Spinal cord (tissue), 10 donors: ENCODE measurements around the gene RAPGEF4. TPM values are rescaled to one million over a fixed set of nuclear protein-coding genes. Genes with fewer than 3 reads are reported as not detected.
"Not testable (repeated sequence)": the region's sequence is repeated elsewhere in the genome, so short reads cannot be mapped to it uniquely, and the experiment has no call there.

ENCODE experiments used
- DNase-seq, 6 donors: peaks; one replicate each; pipeline versions ENCODE4 v3.0.0 to v3.0.0-alpha.2; 2013 to 2015; ENCODE audit warnings: low spot score in 6 of 6, low read depth in 4 of 6
- H3K27ac ChIP-seq: one replicate; pipeline ENCODE4 v1.5.1; 2013; ENCODE audit warnings: low read depth, low read length, control low read depth
- H3K27me3 ChIP-seq: one replicate; pipeline ENCODE4 v1.6.1; 2013; ENCODE audit warnings: low read length; ENCODE audit not compliant: control insufficient read depth, insufficient read depth
- H3K36me3 ChIP-seq: one replicate; pipeline ENCODE4 v1.6.1; 2013; ENCODE audit warnings: low read length; ENCODE audit not compliant: control insufficient read depth, insufficient read depth
- H3K4me1 ChIP-seq: one replicate; pipeline ENCODE4 v1.6.1; 2013; ENCODE audit warnings: low read length; ENCODE audit not compliant: control insufficient read depth, insufficient read depth
- H3K4me3 ChIP-seq: one replicate; pipeline ENCODE4 v1.5.1; 2013; ENCODE audit warnings: low read depth, low read length, control low read depth
- H3K9me3 ChIP-seq: one replicate; pipeline ENCODE4 v1.6.1; 2013; ENCODE audit warnings: low read length; ENCODE audit not compliant: control insufficient read depth, insufficient read depth
- WGBS: methylation state at CpG from one replicate; pipeline ENCODE4 v1.1.5; 2013; ENCODE audit warnings: missing lambda C conversion rate; ENCODE audit not compliant: insufficient coverage; 5-methylcytosine and 5-hydroxymethylcytosine counted together
- polyA plus RNA-seq, 2 donors: library from polyadenylated mRNA; unstranded; fragments of 120-200 nt; gene quantifications; one replicate each; pipeline ENCODE4 v1.2.1, GENCODE V29; 2013; ENCODE audit not compliant: insufficient read length in 2 of 2
- total RNA-seq, 2 donors: library from RNA; depleted of rRNA in 1 of 2; stranded (reverse); fragments of 120-200 nt in 1 of 2; fragments of >200 nt in 1 of 2; gene quantifications; one replicate each; pipeline versions ENCODE4 v1.2.3 to v1.2.4, GENCODE V29; 2013 to 2014
- donor health status: healthy.

RAPGEF4 gene
- total and polyA plus RNA-seq, 4 donors, result 31.1 to 65.8 (median 44.4) TPM

- H3K36me3 ChIP-seq, result peaks cover 12% of the 10 kb centered on the region
- peak; percentile 77 to 97 (median 84) for DNase-seq
- no peak overlapping the region for H3K4me3 ChIP-seq
- no peaks in the 10 kb centered on the region for H3K9me3 ChIP-seq
- H3K27ac ChIP-seq, result peak overlapping the region; percentile 50
- 9% methylated on average over 6 of the region's 8 CpGs for WGBS
- H3K4me1 ChIP-seq, result no peaks in the 10 kb centered on the region
- H3K27me3 ChIP-seq, result no peaks in the 10 kb centered on the region
Measured at GRCh38 chr2:173027181-173028128, 291.8 kb downstream of the RAPGEF4 start.

DNA sequence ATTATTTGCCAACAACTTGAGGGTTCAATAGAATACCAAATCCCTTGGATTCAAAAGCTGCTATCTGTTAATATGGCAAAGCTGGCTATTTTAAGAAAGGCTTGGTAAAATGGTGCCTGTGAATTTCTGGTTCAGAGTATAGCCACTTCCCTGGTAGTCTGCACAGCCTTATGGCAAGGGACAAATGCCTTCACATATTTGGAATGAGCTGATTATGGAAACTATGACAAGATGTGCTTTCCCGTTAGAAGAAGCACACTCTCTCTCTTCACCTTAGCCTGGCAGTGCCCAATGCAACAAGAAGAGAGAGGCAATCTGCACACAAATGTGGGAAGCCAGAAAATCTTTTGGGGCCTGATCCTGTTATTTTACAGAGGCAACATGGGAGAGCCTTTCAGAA is 292.5 kb downstream of the RAPGEF4 start:
- DNase-seq, result peak in 1 of 6 donors; percentile 25
- Histone ChIP-seq H3K27me3 (no peaks in the 10 kb centered on the region), H3K36me3 (peaks cover 9% of the 10 kb centered on the region), H3K4me1 (no peaks in the 10 kb centered on the region), H3K4me3 (no peak overlapping the region), H3K27ac (peak overlapping the region; percentile 50), H3K9me3 (no peaks in the 10 kb centered on the region)
- no CpG with 5 or more reads among the region's 1 CpG for WGBS

DNA sequence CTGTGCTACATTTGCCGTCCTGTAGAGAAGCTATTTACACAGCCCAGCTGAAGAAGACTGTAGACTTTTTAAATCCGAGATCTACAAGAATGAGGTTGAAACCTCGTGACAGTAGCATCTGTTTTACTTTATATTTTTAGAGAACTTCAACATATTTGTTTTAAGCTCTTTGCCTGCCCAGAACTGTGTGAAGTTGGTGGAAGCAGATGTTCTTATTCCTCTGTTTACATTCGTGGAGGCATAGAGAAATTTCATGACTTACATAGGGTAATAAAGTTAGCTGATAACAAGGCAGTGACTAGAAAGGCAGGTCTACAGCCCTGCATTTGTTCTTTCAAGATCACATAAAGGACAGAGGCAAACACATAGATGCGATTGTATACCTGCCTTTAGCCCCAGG is 293.0 kb downstream of the RAPGEF4 start:
- Histone ChIP-seq H3K36me3 (peaks cover 4% of the 10 kb centered on the region), H3K27me3 (no peaks in the 10 kb centered on the region), H3K27ac (no peak overlapping the region), H3K9me3 (no peaks in the 10 kb centered on the region), H3K4me1 (no peaks in the 10 kb centered on the region), H3K4me3 (no peak overlapping the region)
- 0% methylated on average over 1 of the region's 5 CpGs for WGBS
- DNase-seq, result peak in 1 of 6 donors; percentile 34

DNA sequence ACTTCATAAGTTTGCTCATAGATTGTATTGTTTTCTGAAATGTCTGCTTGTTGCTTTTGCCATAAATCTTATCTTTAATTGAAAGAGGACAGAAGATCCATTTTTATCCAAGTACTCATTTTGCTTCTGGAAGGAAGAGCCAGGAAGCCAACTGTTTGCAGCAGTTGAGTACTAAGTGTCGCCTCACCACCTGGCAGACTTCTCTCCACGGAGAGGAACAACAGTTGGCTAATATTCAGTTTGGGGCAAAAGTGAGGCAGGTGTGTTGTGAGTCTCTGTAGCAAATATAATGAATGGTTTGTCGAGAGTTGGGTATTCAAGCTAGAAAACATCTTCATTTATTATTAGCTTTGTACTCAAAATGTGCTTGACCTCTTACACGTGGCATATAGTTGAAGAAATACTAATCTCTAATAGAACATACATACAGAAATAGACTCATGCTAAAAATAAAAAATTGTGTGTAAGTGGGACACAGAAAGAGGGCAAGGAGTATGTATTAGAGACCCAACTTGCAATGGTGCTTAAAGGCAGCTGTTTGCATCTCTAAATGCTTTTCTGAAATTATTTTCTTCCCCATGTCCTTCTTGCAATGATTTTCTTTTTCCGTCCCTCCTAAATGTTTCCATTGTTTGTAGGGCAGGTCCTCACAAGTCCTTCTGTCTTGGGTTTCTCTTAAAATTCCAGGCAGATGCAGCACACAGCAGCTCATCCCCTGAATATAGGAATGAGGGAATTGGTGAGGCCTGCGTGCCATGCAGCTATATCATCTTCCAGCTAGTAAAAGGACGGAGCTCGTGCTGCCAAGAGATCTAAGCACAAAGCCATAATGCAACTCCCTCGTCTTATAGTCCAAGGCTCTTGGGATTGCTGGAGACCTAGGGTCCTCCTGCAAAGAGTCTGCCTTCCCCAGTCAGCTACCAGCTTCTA is 295.2 kb downstream of the RAPGEF4 start:
- Histone ChIP-seq H3K27ac (no peak overlapping the region), H3K4me1 (no peaks in the 10 kb centered on the region), H3K4me3 (no peak overlapping the region), H3K36me3 (peaks cover 2% of the 10 kb centered on the region), H3K27me3 (no peaks in the 10 kb centered on the region), H3K9me3 (no peaks in the 10 kb centered on the region)
- 76% methylated on average over 3 of the region's 9 CpGs for WGBS
- no peak for DNase-seq

GRCh38 chr2:173032032-173032431 is 296.4 kb downstream of the RAPGEF4 start:
- Histone ChIP-seq H3K36me3 (peaks cover 2% of the 10 kb centered on the region), H3K27ac (no peak overlapping the region), H3K27me3 (no peaks in the 10 kb centered on the region), H3K4me3 (no peak overlapping the region), H3K4me1 (no peaks in the 10 kb centered on the region), H3K9me3 (no peaks in the 10 kb centered on the region)
- no peak for DNase-seq
- WGBS, result 92% methylated on average over 3 of the region's 4 CpGs

GRCh38 chr2:173033084-173033483 is 297.4 kb downstream of the RAPGEF4 start:
- Histone ChIP-seq H3K27me3 (no peaks in the 10 kb centered on the region), H3K4me3 (no peak overlapping the region), H3K36me3 (peaks cover 2% of the 10 kb centered on the region), H3K27ac (no peak overlapping the region), H3K4me1 (no peaks in the 10 kb centered on the region), H3K9me3 (no peaks in the 10 kb centered on the region)
- WGBS, result 90% methylated on average over 3 of the region's 3 CpGs
- no peak for DNase-seq

- H3K27me3 ChIP-seq, result no peaks in the 10 kb centered on the region
- no peak overlapping the region for H3K27ac ChIP-seq
- DNase-seq, result no peak
- no peak overlapping the region for H3K4me3 ChIP-seq
- 94% methylated on average over 6 of the region's 7 CpGs for WGBS
- H3K9me3 ChIP-seq, result no peaks in the 10 kb centered on the region
- no peaks in the 10 kb centered on the region for H3K4me1 ChIP-seq
- H3K36me3 ChIP-seq, result peaks cover 2% of the 10 kb centered on the region
Measured at GRCh38 chr2:173034143-173034542, 298.5 kb downstream of the RAPGEF4 start.

GRCh38 chr2:173037245-173038120 is 301.8 kb downstream of the RAPGEF4 start:
- Histone ChIP-seq H3K27me3 (no peaks in the 10 kb centered on the region), H3K9me3 (no peaks in the 10 kb centered on the region), H3K36me3 (peaks cover 5% of the 10 kb centered on the region), H3K4me1 (no peaks in the 10 kb centered on the region), H3K27ac (no peak overlapping the region), H3K4me3 (no peak overlapping the region)
- no peak for DNase-seq
- WGBS, result 62% methylated on average over 8 of the region's 12 CpGs

DNA sequence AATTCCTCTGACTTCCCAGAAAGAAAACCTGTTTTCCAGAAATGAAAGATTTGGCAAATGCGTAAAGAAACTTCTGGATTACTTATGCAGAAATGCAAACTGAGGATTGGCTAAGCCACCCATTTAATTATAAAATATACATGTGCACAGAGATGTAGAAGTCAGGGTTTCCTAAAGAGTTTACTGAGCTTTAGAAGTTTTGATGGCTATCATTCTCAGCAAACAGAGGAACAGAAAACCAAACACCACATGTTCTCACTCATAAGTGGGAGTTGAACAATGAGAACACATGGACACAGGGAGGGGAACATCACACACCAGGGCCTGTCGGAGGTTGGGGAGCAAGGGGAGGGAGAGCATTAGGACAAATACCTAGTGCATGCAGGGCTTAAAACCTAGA is 302.6 kb downstream of the RAPGEF4 start:
- not testable (repeated sequence) for H3K9me3 ChIP-seq, H3K4me1 ChIP-seq, H3K36me3 ChIP-seq, H3K27me3 ChIP-seq, DNase-seq, H3K27ac ChIP-seq, H3K4me3 ChIP-seq
- WGBS, result 33% methylated on average over 1 of the region's 2 CpGs
